SH-SY5Y (cell line): ENCODE data around the gene HMCN2.

Source experiments
- GATA2 ChIP-seq: IDR thresholded peaks from 2 replicates; pipeline ENCODE4 v1.6.1; 2011; ENCODE audit warnings: mild to moderate bottlenecking, low read depth, low read length
- GATA3 ChIP-seq: IDR thresholded peaks from 2 replicates; pipeline ENCODE4 v1.6.1; 2011; ENCODE audit warnings: low read depth, mild to moderate bottlenecking, low read length, moderate library complexity

DNA sequence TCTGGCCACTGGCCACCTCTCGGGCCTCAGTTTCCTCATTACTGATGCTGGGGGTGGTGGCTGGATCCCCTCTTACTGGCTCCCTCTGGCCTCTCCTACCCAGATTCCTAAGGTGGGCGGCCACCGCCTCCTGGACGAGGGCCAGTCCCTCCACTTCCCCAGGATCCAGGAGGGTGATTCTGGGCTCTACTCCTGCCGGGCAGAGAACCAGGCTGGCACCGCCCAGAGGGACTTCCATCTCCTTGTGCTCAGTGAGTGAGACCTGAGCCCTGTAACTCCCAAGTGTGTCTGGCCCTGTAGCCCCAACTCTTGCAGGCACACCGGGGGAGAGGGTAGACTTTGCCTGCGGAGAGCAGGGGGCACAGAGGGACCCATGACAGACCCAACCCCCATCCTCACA, 83.3 kb downstream of the HMCN2 start:
- TF ChIP-seq GATA3 (no peak), GATA2 (no peak)
